ENCODE data around the gene KNDC1. TPM values are rescaled to one million over a fixed set of nuclear protein-coding genes. Genes with fewer than 3 reads are reported as not detected.

KNDC1 gene
- total and polyA plus RNA-seq, 10 of the 15 experiments (the other 5 are each of a cell fraction or from before 2014, with no cell fraction given) = 0.03 to 0.11 (median 0.05) TPM; not detected in 7

GRCh38 chr10:133125901-133126300 is 34.1 kb upstream of the KNDC1 start:
- ATAC-seq = no peak
- Histone ChIP-seq H3K9ac (ENCODE audit: control insufficient read depth, insufficient read depth, low read length) (no peak overlapping the region), H3K79me2 (ENCODE audit: control insufficient read depth, insufficient read depth, low read length) (no peaks in the 10 kb centered on the region), H3K27me3 (replicated peaks in 1 of 2; ENCODE audit: control insufficient read depth in 2 of 2, insufficient read depth in 2 of 2, low read length in 1 of 2) (no peaks in the 10 kb centered on the region), H3K9me3 (replicated peaks; ENCODE audit: control insufficient read depth, insufficient read depth, low read length) (no peaks in the 10 kb centered on the region; the same call in 2 of the 3 replicates), H3K4me2 (ENCODE audit: control insufficient read depth, insufficient read depth) (no peak overlapping the region), H3K27ac (ENCODE audit: control insufficient read depth, insufficient read depth) (no peak overlapping the region), H3K4me3 (no peak overlapping the region), H3K36me3 (ENCODE audit: control insufficient read depth in 2 of 2, insufficient read depth in 2 of 2, low read length in 1 of 2) (no peaks in the 10 kb centered on the region), H4K20me1 (ENCODE audit: control insufficient read depth, insufficient read depth) (no peaks in the 10 kb centered on the region), H3K4me1 (ENCODE audit: control insufficient read depth, insufficient read depth, low read length) (no peaks in the 10 kb centered on the region), H2AFZ (ENCODE audit: control insufficient read depth, low read depth, low read length) (no peak overlapping the region)
- CTCF ChIA-PET = no interaction called here
- 81% methylated on average over 9 of the region's 9 CpGs for WGBS (ENCODE audit: insufficient coverage, insufficient replicate concordance, low lambda C conversion rate, missing lambda C conversion rate)
- no TSS peak for BruUV-seq (replicated peaks)
- RAD21 ChIA-PET (ENCODE audit: unreplicated experiment) = no interaction called here
- SMC1A ChIA-PET (ENCODE audit: uncharacterized antibody, unreplicated experiment) = no interaction called here
- intact Hi-C loops (cut with micrococcal nuclease; ENCODE audit: unreplicated experiment) (no loop called here), in situ Hi-C loops (cut with MboI) (no loop called here)
- FAIRE-seq = no peak
- no peak for DNase-seq (ENCODE audit: low read depth, low spot score)
- POLR2A ChIA-PET = no interaction called here
- no peak for TF ChIP-seq EGR1 (IDR thresholded peaks at IDR 0.05; ENCODE audit: borderline replicate concordance in 1 of 2, low read depth in 2 of 2, low read length in 2 of 2)
- no peak for TF ChIP-seq MLLT1 (IDR thresholded peaks at IDR 0.05)
- TF ChIP-seq IRF5 (IDR thresholded peaks at IDR 0.05; ENCODE audit: borderline replicate concordance) = no peak
